Keratinocyte (primary cell): Measurements from ENCODE around the gene LPXN. TPM values are rescaled to one million over a fixed set of nuclear protein-coding genes. Genes with fewer than 3 reads are reported as not detected.

ENCODE experiments used
- DNase-seq: peaks from one replicate; pipeline ENCODE4 v3.0.0-alpha.2; 2011; ENCODE audit warnings: low read depth, missing footprints, low spot score
- FAIRE-seq: peaks from 2 replicates; lab custom pipeline; 2011; peaks lifted over from hg19 to GRCh38; lab: Jason Lieb, UNC
- H2AFZ ChIP-seq: 2 replicates; pipeline ENCODE4 v1.6.0; 2012; ENCODE audit warnings: low read length, control low read depth, inconsistent platforms; ENCODE audit not compliant: control insufficient read depth
- H3K27ac ChIP-seq: 2 replicates; pipeline ENCODE4 v1.5.1; 2011; ENCODE audit warnings: low read length; ENCODE audit not compliant: control insufficient read depth, insufficient read depth
- H3K27me3 ChIP-seq: 3 replicates; pipeline ENCODE4 v1.6.0; 2011; ENCODE audit warnings: low read length; ENCODE audit not compliant: control insufficient read depth, insufficient read depth; ENCODE audit errors: extremely low read depth
- H3K36me3 ChIP-seq, 2 experiments: 2 replicates in 1 of 2; 3 replicates in 1 of 2; pipeline ENCODE4 v1.5.1; 2011; ENCODE audit warnings: low read length in 2 of 2, mild to moderate bottlenecking in 1 of 2; ENCODE audit not compliant: control insufficient read depth in 2 of 2, insufficient read depth in 2 of 2; ENCODE audit errors: extremely low read depth in 1 of 2
- H3K4me1 ChIP-seq: 3 replicates; pipeline ENCODE4 v1.5.1; 2011; ENCODE audit warnings: low read length; ENCODE audit not compliant: control insufficient read depth, insufficient read depth; ENCODE audit errors: extremely low read depth
- H3K4me2 ChIP-seq: 3 replicates; pipeline ENCODE4 v1.6.0; 2011; ENCODE audit warnings: low read depth, low read length; ENCODE audit not compliant: control insufficient read depth, insufficient read depth; ENCODE audit errors: extremely low read depth
- H3K4me3 ChIP-seq, 3 experiments: fragments of 200-600 bp in 1 of 3; sonication (generic) in 1 of 3; 2 replicates in 2 of 3; 3 replicates in 1 of 3; pipeline ENCODE4 v1.5.1; 2011 to 2016; ENCODE audit warnings: low read length in 3 of 3, mild to moderate bottlenecking in 3 of 3, control low read depth in 2 of 3, inconsistent platforms in 1 of 3, low read depth in 1 of 3, mixed read lengths in 1 of 3, mixed run types in 1 of 3, moderate library complexity in 1 of 3; ENCODE audit not compliant: control insufficient read depth in 2 of 3, insufficient read depth in 2 of 3; ENCODE audit errors: extremely low read depth in 1 of 3
- H3K79me2 ChIP-seq: 2 replicates; pipeline ENCODE4 v1.6.0; 2012; ENCODE audit warnings: low read length; ENCODE audit not compliant: control insufficient read depth, insufficient read depth
- H3K9ac ChIP-seq: 3 replicates; pipeline ENCODE4 v1.6.0; 2011; ENCODE audit warnings: low read length; ENCODE audit not compliant: control insufficient read depth, insufficient read depth; ENCODE audit errors: extremely low read depth
- H3K9me1 ChIP-seq: 3 replicates; pipeline ENCODE4 v1.6.0; 2011; ENCODE audit warnings: low read length; ENCODE audit not compliant: control insufficient read depth, insufficient read depth; ENCODE audit errors: extremely low read depth
- H3K9me3 ChIP-seq: 2 replicates; pipeline ENCODE4 v1.5.1; 2012; ENCODE audit warnings: low read depth, low read length; ENCODE audit not compliant: control insufficient read depth
- H4K20me1 ChIP-seq: 3 replicates; pipeline ENCODE4 v1.6.0; 2011; ENCODE audit warnings: low read length; ENCODE audit not compliant: control insufficient read depth, insufficient read depth; ENCODE audit errors: extremely low read depth
- EZH2 ChIP-seq: IDR thresholded peaks from one replicate; pipeline ENCODE4 v1.6.1; 2012; ENCODE audit warnings: inconsistent platforms, mild to moderate bottlenecking, low read length, moderate library complexity
- dilution Hi-C: fragments of 300-500 bp; cut with MboI; formaldehyde crosslinking; loops from one replicate; pipeline ENCODE4 v1.7.0; 2020; ENCODE audit warnings: low sequenced_read_pairs; ENCODE audit not compliant: extremely low pct_ligation_motif_present
- polyA plus RNA-seq, 5 experiments: library from polyadenylated mRNA; depleted of rRNA in 3 of 5; stranded (reverse) in 3 of 5; stranded (forward) in 1 of 5; unstranded in 1 of 5; fragments of >200 nt; gene quantifications; 1 replicate in 1 of 5; 2 replicates in 3 of 5; 3 replicates in 1 of 5; pipeline versions ENCODE4 v1.2.1 to v1.2.3, GENCODE V29; 2011 to 2012; ENCODE audit warnings: missing spikeins in 2 of 5, low read depth in 1 of 5, low replicate concordance in 1 of 5
- TF ChIP-seq, protein P1 (sequence below), 3 experiments: IDR thresholded peaks in 1 of 3; conservative IDR thresholded peaks in 1 of 3; optimal IDR thresholded peaks in 1 of 3; 2 replicates in 2 of 3; 3 replicates in 1 of 3; pipeline versions ENCODE3 to v1.5.1; 2011; ENCODE audit warnings: low read length in 3 of 3, mild to moderate bottlenecking in 3 of 3, moderate library complexity in 2 of 3, control low read depth in 1 of 3, inconsistent platforms in 1 of 3; ENCODE audit not compliant: insufficient read depth in 2 of 3; ENCODE audit errors: extremely low read depth in 1 of 3

Gene LPXN
- polyA plus RNA-seq, 1 donor (not counting 4 experiments of a cell fraction or from before 2014, with no cell fraction given), result 83.9 TPM

DNA sequence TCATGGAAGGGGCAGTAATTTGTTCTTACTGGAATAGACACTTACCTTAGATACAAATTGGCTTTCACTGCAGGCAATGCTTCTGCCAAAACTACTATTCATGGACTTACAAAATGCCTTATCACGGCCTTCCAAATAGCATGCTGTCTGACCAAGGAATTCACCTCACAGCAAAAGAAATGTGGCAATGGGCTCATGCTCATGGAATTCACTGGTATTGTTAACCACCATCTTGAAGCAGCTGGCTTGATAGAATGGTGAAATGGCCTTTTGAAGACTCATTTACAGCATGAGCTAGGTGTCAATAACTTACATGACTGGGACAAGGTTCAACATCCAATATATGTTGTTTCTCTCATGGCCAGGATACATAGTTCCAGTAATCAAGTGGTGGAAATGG, 89.7 kb downstream of the LPXN start:
- FAIRE-seq, result no peak

More for the DNA sequence above, 89.7 kb downstream of the LPXN start:
- H3K9me3 ChIP-seq, result no peaks in the 10 kb centered on the region
- no peaks in the 10 kb centered on the region for H3K79me2 ChIP-seq
- TF ChIP-seq, protein P1, sequence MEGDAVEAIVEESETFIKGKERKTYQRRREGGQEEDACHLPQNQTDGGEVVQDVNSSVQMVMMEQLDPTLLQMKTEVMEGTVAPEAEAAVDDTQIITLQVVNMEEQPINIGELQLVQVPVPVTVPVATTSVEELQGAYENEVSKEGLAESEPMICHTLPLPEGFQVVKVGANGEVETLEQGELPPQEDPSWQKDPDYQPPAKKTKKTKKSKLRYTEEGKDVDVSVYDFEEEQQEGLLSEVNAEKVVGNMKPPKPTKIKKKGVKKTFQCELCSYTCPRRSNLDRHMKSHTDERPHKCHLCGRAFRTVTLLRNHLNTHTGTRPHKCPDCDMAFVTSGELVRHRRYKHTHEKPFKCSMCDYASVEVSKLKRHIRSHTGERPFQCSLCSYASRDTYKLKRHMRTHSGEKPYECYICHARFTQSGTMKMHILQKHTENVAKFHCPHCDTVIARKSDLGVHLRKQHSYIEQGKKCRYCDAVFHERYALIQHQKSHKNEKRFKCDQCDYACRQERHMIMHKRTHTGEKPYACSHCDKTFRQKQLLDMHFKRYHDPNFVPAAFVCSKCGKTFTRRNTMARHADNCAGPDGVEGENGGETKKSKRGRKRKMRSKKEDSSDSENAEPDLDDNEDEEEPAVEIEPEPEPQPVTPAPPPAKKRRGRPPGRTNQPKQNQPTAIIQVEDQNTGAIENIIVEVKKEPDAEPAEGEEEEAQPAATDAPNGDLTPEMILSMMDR (optimal IDR thresholded peaks at IDR 0.05 in 1 of 3, IDR thresholded peaks at IDR 0.05 in 1 of 3, conservative IDR thresholded peaks at IDR 0.05 in 1 of 3; ENCODE audit: extremely low read depth in 1 of 3, insufficient read depth in 2 of 3, low read length in 3 of 3), result no peak
- no peak for TF ChIP-seq EZH2
- no peaks in the 10 kb centered on the region for H3K36me3 ChIP-seq
- no peaks in the 10 kb centered on the region for H3K4me1 ChIP-seq
- H3K9ac ChIP-seq, result no peak overlapping the region
- H3K9me1 ChIP-seq, result no peaks in the 10 kb centered on the region
- dilution Hi-C loops, result no loop called here
- H3K4me2 ChIP-seq, result no peak overlapping the region
- no peak overlapping the region for H2AFZ ChIP-seq
- no peaks in the 10 kb centered on the region for H4K20me1 ChIP-seq
- DNase-seq, result no peak
- H3K4me3 ChIP-seq, result no peak overlapping the region
- H3K27me3 ChIP-seq, result no peaks in the 10 kb centered on the region
- no peak overlapping the region for H3K27ac ChIP-seq

Other genes with a start within 250 kb of the LPXN start
- gene OR5B17, start 216.8 kb downstream of the LPXN start, polyA plus RNA-seq, result not detected in 3 replicates
- gene OR5B3, start 169.0 kb downstream of the LPXN start, polyA plus RNA-seq, result not detected in 3 replicates
- gene OR5B2, start 147.7 kb downstream of the LPXN start, polyA plus RNA-seq, result not detected in 3 replicates
- gene OR5B12, start 133.6 kb downstream of the LPXN start, polyA plus RNA-seq, result not detected in 3 replicates
- gene OR5B21, start 67.8 kb downstream of the LPXN start, polyA plus RNA-seq, result 0.06 to 0.21 TPM (median 0.09 TPM) in 3 replicates
- gene ZFP91, start 3.2 kb upstream of the LPXN start, polyA plus RNA-seq, result 30.1 to 45.6 TPM (median 34.0 TPM) in 3 replicates
- gene CNTF, start 46.8 kb upstream of the LPXN start, polyA plus RNA-seq, result 0.96 to 1.9 TPM (median 1.3 TPM) in 3 replicates
- gene GLYAT, start 156.1 kb upstream of the LPXN start, polyA plus RNA-seq, result 0.10 to 0.17 TPM in 2 of 3 replicates, not detected in the other